Ishikawa (cell line): Measurements from ENCODE around the gene IDH3A.

ENCODE experiments used
- EP300 ChIP-seq: IDR thresholded peaks from 2 replicates; pipeline ENCODE4 v1.6.1; 2012; ENCODE audit warnings: borderline replicate concordance
- REST ChIP-seq: IDR thresholded peaks from 2 replicates; pipeline ENCODE4 v1.6.1; 2012; ENCODE audit warnings: low read depth, mild to moderate bottlenecking
- TCF12 ChIP-seq: IDR thresholded peaks from 2 replicates; pipeline ENCODE4 v1.6.1; 2012; ENCODE audit warnings: low read depth
- YY1 ChIP-seq: IDR thresholded peaks from 2 replicates; pipeline ENCODE4 v1.6.1; 2012; ENCODE audit warnings: low read depth

DNA sequence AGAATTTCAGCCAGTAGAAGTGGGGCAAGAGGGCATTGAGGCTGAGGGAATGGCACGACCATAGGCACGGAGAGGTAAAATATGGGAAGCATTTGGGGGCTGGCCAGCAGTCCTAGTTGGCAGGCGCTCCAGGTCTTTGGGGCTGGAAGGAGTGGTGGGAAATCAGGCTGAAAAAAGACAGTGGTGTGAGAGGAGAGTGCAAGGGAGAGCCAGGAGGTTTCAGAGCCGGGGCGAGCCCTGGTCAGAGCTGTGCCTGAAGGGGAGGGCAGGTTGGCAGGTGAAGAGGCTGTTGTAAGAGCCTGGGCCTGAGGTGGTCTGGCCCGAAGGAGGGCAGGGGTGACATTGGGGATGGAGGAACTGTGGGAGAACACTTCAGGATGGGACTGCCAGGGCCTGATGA is 1.6 kb upstream of the IDH3A start:
- TF ChIP-seq REST (no peak), YY1 (no peak), TCF12 (no peak), EP300 (no peak)
